HG02642 (cell line): ENCODE data around the gene KPTN.
A peak's percentile ranks its signal among the peaks of the same experiment; 100 is the strongest.

ENCODE experiments used
- ATAC-seq: cut with Tn5 transposase; IDR thresholded peaks from one replicate; pipeline ENCODE4 v1.9.1; 2021; ENCODE audit warnings: mild to moderate bottlenecking; ENCODE audit not compliant: unreplicated experiment, poor library complexity

KPTN gene

GRCh38 chr19:47443331-47443730 is 40.7 kb downstream of the KPTN start:
- ATAC-seq: no peak

- ATAC-seq: no peak
Observed at GRCh38 chr19:47438793-47439220, 45.2 kb downstream of the KPTN start.

- ATAC-seq: no peak
Observed at GRCh38 chr19:47437500-47437899, 46.5 kb downstream of the KPTN start.

- peak; percentile 60 for ATAC-seq
Observed at GRCh38 chr19:47436712-47437401, 47.2 kb downstream of the KPTN start.

- no peak for ATAC-seq
Observed at GRCh38 chr19:47435883-47436417, 48.1 kb downstream of the KPTN start.

- no peak for ATAC-seq
Observed at GRCh38 chr19:47435196-47435595, 48.8 kb downstream of the KPTN start.

GRCh38 chr19:47434088-47434487 is 49.9 kb downstream of the KPTN start:
- no peak for ATAC-seq

- no peak for ATAC-seq
Observed at GRCh38 chr19:47433121-47433520, 50.9 kb downstream of the KPTN start.

GRCh38 chr19:47432499-47432898 is 51.5 kb downstream of the KPTN start:
- ATAC-seq: no peak

- no peak for ATAC-seq
Observed at GRCh38 chr19:47432091-47432490, 51.9 kb downstream of the KPTN start.

GRCh38 chr19:47430041-47430802 is 53.8 kb downstream of the KPTN start:
- ATAC-seq: no peak

GRCh38 chr19:47429140-47429793 is 54.8 kb downstream of the KPTN start:
- ATAC-seq: no peak

- ATAC-seq: no peak
Observed at GRCh38 chr19:47428177-47428894, 55.7 kb downstream of the KPTN start.

GRCh38 chr19:47427241-47428176 is 56.5 kb downstream of the KPTN start:
- ATAC-seq: no peak
